Prostate gland (tissue), 2 donors: ENCODE data around the gene SRGAP2C.
"Not testable (repeated sequence)": the region's sequence is repeated elsewhere in the genome, so short reads cannot be mapped to it uniquely, and the experiment has no call there.

Experiments
- POLR2AphosphoS5 ChIP-seq: sonication (generic); formaldehyde crosslinking; IDR thresholded peaks from one replicate; pipeline ENCODE4 v1.6.1; 2017; ENCODE audit warnings: antibody characterized with exemption
- TF ChIP-seq, protein P1 (sequence below), 4 experiments: fragments of 200-600 bp in 2 of 4; fragments of 450-650 bp in 2 of 4; sonication (generic) in 2 of 4; IDR thresholded peaks; 1 replicate in 3 of 4; 2 replicates in 1 of 4; pipeline ENCODE4 v1.5.1; 2016 to 2019; ENCODE audit warnings: antibody characterized with exemption in 4 of 4, mild to moderate bottlenecking in 2 of 4, moderate library complexity in 2 of 4

DNA sequence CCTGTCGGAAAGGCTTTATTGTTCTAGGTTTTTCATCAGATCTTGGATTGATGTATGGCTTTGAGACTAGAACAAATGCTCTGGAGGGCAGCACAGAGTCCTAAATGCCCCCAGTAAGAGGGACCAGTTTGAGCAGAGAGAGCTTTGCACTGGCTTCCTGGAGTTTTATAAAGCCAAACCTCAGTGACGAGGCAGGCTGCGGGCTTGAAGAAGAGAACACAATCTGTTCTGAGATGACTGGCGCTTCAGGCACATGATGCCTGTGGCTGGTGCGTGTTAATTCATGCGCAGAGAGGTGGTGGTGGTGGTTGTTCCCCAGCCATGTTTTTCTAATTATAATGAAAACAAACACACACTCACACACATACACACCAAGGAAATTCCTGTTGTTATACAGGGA lies 180.9 kb downstream of the SRGAP2C start:
- TF ChIP-seq, protein P1, sequence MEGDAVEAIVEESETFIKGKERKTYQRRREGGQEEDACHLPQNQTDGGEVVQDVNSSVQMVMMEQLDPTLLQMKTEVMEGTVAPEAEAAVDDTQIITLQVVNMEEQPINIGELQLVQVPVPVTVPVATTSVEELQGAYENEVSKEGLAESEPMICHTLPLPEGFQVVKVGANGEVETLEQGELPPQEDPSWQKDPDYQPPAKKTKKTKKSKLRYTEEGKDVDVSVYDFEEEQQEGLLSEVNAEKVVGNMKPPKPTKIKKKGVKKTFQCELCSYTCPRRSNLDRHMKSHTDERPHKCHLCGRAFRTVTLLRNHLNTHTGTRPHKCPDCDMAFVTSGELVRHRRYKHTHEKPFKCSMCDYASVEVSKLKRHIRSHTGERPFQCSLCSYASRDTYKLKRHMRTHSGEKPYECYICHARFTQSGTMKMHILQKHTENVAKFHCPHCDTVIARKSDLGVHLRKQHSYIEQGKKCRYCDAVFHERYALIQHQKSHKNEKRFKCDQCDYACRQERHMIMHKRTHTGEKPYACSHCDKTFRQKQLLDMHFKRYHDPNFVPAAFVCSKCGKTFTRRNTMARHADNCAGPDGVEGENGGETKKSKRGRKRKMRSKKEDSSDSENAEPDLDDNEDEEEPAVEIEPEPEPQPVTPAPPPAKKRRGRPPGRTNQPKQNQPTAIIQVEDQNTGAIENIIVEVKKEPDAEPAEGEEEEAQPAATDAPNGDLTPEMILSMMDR (IDR thresholded peaks at IDR 0.05): not testable (repeated sequence)
- not testable (repeated sequence) for TF ChIP-seq POLR2AphosphoS5
